ENCODE measurements around the gene SKI. TPM values are rescaled to one million over a fixed set of nuclear protein-coding genes. Genes with fewer than 3 reads are reported as not detected.

SKI gene
- total RNA-seq, 1 donor from 2014 or later = 110 TPM

- Mint-ChIP-seq H3K4me3 (no peak overlapping the region), H3K9me3 (no peaks in the 10 kb centered on the region), H3K27me3 (ENCODE audit: low read depth) (no peaks in the 10 kb centered on the region), H3K36me3 (no peaks in the 10 kb centered on the region), H3K27ac (no peak overlapping the region), H3K4me1 (peaks cover 14% of the 10 kb centered on the region)
- DNase-seq (ENCODE audit: low spot score in 2 of 2, unreplicated experiment in 2 of 2) = no peak
- no peak for TF ChIP-seq CTCF (IDR thresholded peaks at IDR 0.05; ENCODE audit: unreplicated experiment)
Measured at GRCh38 chr1:2200308-2200943, 27.7 kb upstream of the SKI start.

DNA sequence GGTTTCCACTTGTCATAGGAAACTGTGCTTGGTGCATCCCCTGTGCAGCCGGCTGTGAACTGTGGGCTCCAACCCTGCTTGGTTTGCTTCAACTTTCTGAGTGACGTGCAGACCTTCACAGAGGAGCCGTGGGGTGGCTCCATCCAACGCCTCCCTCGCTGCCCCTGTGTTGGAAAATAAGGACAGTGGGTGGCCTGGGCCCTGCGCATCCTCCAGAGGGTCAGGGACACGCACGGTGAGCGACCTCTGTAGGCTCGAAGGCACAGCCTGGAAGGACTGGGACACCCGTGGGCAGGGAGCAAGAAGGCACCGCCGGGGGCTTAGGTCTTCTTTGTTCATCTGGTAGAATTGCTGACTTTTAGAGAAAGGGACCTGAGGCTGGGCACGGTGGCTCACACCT is 27.1 kb upstream of the SKI start:
- no peaks in the 10 kb centered on the region for H3K9me3 Mint-ChIP-seq
- DNase-seq (ENCODE audit: low spot score in 2 of 2, unreplicated experiment in 2 of 2) = no peak
- peaks cover 14% of the 10 kb centered on the region for H3K4me1 Mint-ChIP-seq
- no peaks in the 10 kb centered on the region for H3K36me3 Mint-ChIP-seq
- H3K27ac Mint-ChIP-seq = no peak overlapping the region
- H3K4me3 Mint-ChIP-seq = no peak overlapping the region
- no peak for TF ChIP-seq CTCF (IDR thresholded peaks at IDR 0.05; ENCODE audit: unreplicated experiment)
- no peaks in the 10 kb centered on the region for H3K27me3 Mint-ChIP-seq (ENCODE audit: low read depth)

DNA sequence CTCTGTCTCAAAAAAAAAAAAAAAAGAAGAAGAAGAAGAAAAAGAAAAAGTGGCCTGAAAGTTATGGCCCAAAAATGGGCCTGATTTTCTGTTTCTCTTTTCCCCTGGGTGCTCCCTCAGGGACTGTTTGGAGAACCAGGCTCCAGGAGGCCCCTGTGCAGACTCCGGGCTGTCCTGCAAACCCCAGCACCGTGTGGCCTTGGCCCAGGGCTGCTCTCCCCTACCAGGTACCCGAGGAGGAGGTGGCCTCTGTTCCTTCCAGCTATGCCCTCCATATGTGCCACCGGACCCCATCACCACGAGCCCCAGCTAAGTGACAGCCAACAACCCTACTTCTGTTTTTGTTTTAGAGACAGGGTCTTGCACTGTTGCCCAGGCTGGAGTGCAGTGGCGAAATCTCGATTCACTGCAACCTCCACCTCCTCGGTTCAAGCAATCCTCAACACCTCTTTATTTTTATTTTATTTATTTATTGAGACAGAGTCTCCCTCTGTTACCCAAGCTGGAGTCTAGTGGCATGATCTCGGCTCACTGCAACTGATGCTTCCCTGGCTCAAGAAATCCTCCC is 26.0 kb upstream of the SKI start:
- Mint-ChIP-seq H3K4me3 (no peak overlapping the region), H3K4me1 (peaks cover 17% of the 10 kb centered on the region), H3K9me3 (no peaks in the 10 kb centered on the region), H3K27me3 (ENCODE audit: low read depth) (no peaks in the 10 kb centered on the region), H3K27ac (no peak overlapping the region), H3K36me3 (no peaks in the 10 kb centered on the region)
- TF ChIP-seq CTCF (IDR thresholded peaks at IDR 0.05; ENCODE audit: unreplicated experiment) = no peak
- DNase-seq (ENCODE audit: low spot score in 2 of 2, unreplicated experiment in 2 of 2) = no peak

DNA sequence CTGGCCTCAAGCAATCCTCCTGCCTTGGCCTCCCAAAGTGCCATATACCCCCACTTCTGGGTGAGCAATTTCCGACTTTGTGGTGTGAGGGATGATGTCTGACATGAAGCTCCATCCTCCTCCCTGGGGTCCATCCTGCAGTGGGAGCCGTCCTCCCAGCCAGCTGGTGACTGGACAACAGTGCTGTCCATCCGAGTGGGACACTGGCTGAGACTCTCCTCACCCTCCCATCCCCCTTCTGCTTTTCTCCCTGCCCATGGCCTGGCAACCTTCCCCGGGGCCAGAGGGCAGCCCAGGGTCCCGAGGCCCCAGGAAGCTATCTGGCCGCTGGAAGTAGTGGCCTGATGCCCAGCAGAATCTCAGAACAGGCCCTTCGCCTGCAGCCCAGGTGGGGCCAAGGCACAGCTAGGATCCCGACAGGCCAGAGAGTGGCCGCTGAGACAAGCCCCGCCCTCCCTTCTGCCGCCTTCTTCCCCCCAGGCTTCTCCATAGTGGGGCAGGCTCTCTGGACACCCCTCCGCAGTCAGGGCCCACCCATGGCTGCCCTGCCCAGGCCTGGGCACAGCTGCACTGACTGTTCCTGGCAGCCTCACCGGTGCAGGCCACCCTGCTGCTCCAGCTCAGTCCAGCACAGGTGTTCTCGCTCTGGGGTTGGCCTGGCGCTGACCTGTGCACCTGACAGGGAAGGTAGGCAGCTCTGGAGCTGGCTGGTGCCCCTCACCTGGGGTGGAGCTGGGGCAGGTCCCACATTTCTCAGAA is 25.1 kb upstream of the SKI start:
- H3K27ac Mint-ChIP-seq = no peak overlapping the region

More for the DNA sequence above, 25.1 kb upstream of the SKI start:
- no peak for TF ChIP-seq CTCF (IDR thresholded peaks at IDR 0.05; ENCODE audit: unreplicated experiment)
- DNase-seq (ENCODE audit: low spot score in 2 of 2, unreplicated experiment in 2 of 2) = no peak
- Mint-ChIP-seq H3K4me3 (no peak overlapping the region), H3K9me3 (no peaks in the 10 kb centered on the region), H3K4me1 (peaks cover 24% of the 10 kb centered on the region), H3K36me3 (no peaks in the 10 kb centered on the region), H3K27me3 (ENCODE audit: low read depth) (no peaks in the 10 kb centered on the region)
